ENCODE data around the gene LAMTOR1. TPM values are rescaled to one million over a fixed set of nuclear protein-coding genes. Genes with fewer than 3 reads are reported as not detected.

Gene LAMTOR1
- total and polyA plus RNA-seq, 2 of the 8 experiments (the other 6 are each of a cell fraction or from before 2014, with no cell fraction given): 82.1 to 160 TPM

- TF ChIP-seq, protein P1, sequence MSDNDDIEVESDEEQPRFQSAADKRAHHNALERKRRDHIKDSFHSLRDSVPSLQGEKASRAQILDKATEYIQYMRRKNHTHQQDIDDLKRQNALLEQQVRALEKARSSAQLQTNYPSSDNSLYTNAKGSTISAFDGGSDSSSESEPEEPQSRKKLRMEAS (IDR thresholded peaks at IDR 0.05): no peak
- no peak for TF ChIP-seq CHD1 (IDR thresholded peaks at IDR 0.05; ENCODE audit: low read depth, low read length)
- no peak for TF ChIP-seq TAF7 (optimal IDR thresholded peaks at IDR 0.05; ENCODE audit: borderline replicate concordance, low read depth, low read length)
- TF ChIP-seq EP300 (IDR thresholded peaks at IDR 0.05; ENCODE audit: borderline replicate concordance in 1 of 2, low read depth in 2 of 2, low read length in 2 of 2): no peak
- TF ChIP-seq SUZ12 (IDR thresholded peaks at IDR 0.05; ENCODE audit: low read length): no peak
Measured at GRCh38 chr11:72058416-72059034, 44.6 kb downstream of the LAMTOR1 start (continued).
